Epithelial cell of esophagus (primary cell): ENCODE measurements around the gene STRADB.
A peak's percentile ranks its signal among the peaks of the same experiment; 100 is the strongest.

Experiments
- DNase-seq: peaks from one replicate; pipeline ENCODE4 v3.0.0; 2010; ENCODE audit warnings: low read depth
- H3K4me3 ChIP-seq: 2 replicates; pipeline ENCODE4 v1.5.1; 2011; ENCODE audit warnings: mild to moderate bottlenecking, low read length, control low read depth
- CTCF ChIP-seq: IDR thresholded peaks from 2 replicates; pipeline ENCODE4 v1.5.1; 2011; ENCODE audit warnings: low read depth, mild to moderate bottlenecking, low read length, control low read depth, inconsistent platforms; ENCODE audit not compliant: insufficient read depth; ENCODE audit errors: missing control alignments

The STRADB gene

GRCh38 chr2:201451292-201452057 is at the start of gene STRADB, which contains the start of gene TRAK2:
STRADB (plus strand) TSS chr2:201451740; CDS start chr2:201454841, 3,101 bp downstream.
TRAK2 (minus strand) TSS chr2:201451458; CDS start chr2:201420507, 30,951 bp downstream.
- TF ChIP-seq CTCF: peak; percentile 10
- DNase-seq: peak; percentile 93
- peak within 1 kb of the TSS; percentile 98 for H3K4me3 ChIP-seq

DNA sequence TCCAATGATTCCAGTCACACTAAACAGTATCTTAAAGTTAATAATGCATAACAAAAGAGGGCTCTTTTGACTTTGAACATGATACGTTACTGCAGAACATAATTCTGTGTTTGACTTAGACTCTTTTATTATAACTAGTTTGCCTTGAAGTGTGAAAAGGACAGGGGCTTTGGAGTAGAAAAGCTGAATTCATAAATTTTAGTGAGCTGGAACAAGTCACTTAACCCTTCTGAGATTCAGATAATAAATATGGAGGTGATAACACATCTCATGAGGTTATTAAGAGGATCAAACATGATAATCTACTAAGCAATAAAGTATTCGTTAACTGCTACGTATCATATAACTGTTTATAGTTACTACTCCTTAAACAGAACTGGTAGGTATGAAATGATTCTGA is 49.7 kb upstream of the STRADB start:
- no peak for TF ChIP-seq CTCF
- no peak overlapping the region for H3K4me3 ChIP-seq
- DNase-seq: no peak

DNA sequence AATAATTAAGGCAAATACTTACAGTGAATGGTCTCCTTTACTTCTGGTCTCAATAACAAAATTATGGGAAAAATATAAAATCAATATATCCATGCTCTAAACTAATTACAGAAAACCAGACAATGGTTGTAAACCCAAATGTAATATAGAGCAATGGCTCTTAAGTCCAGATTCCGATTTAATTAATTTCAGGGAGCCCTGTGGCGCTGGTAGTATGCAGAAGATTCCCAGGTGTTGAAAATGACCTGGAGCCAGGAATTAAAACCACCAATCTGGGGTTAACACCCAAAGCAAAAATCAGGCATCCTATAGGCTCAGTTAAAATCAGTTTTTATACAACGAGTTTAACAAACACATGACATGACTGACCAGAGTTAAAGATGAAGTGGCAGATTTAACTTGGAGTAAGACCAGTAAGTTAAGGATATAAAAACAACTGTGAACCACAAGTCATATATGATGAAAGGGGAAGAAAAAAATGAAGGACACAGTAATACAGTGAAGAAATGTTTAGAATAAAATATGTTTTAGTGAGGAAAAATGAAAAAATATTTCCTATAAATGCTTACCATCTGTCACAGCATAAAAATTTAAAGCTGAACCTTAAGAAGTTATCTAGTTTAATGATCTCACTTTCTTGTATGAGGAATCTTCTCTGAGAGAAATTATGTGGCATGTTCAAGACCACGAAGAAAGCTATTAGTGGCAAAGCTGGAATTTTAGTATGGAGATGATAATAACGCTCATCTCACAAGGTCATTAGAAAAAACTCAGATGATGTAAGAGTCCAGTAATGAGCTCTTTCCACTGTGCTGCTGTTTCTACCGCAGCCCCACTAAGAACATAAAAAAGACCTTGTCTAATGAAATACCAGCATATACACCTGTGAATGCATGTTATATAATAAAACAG is 48.6 kb upstream of the STRADB start:
- no peak for DNase-seq
- TF ChIP-seq CTCF: no peak
- no peak overlapping the region for H3K4me3 ChIP-seq

- DNase-seq: peak; percentile 54
- TF ChIP-seq CTCF: no peak
- H3K4me3 ChIP-seq: no peak overlapping the region
Observed at GRCh38 chr2:201403880-201404279, 47.7 kb upstream of the STRADB start.

GRCh38 chr2:201404699-201405280 is 46.8 kb upstream of the STRADB start:
- H3K4me3 ChIP-seq: no peak overlapping the region
- TF ChIP-seq CTCF: no peak
- no peak for DNase-seq

DNA sequence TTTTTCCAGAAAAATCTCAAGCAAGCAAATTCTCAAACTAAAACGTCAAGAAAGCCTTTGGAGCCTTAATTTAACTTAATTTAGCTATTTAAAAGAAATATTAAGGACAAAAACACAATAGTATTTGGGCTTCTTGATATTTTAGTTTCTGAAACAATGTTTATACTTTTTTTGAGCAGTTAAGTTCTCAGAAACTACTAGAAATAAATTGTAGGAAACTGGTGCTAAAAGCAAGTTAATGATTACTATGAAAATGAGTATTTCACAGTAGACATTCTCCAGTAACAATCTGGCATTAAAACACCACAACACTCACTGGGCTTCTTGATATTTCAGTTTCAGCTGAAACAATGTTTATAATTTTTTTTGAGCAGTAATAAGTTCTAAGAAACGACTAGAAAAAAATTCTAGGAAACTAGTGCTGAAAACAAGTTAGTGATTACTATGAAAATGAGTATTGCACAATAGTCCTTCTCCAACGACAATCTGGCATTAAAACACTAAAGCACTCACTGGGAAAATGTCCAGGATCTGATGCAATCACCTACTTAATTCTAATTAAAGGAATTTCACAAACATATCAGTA is 45.4 kb upstream of the STRADB start:
- TF ChIP-seq CTCF: no peak
- peak; percentile 69 for DNase-seq
- H3K4me3 ChIP-seq: no peak overlapping the region
